BJ (cell line): Measurements from ENCODE around the gene RPUSD4. TPM values are rescaled to one million over a fixed set of nuclear protein-coding genes. Genes with fewer than 3 reads are reported as not detected.

Experiments used
- CTCF ChIA-PET: fragments of 350-600 bp; formaldehyde crosslinking; extraction: SDS; loops from one replicate; lab custom pipeline; 2021; ENCODE audit warnings: antibody characterized with exemption, inconsistent platforms; lab: Yijun Ruan, JAX
- POLR2A ChIA-PET: fragments of 300-600 bp; sonication (Branson Sonifier 250); formaldehyde crosslinking; extraction: SDS; loops from one replicate; lab custom pipeline; 2021; ENCODE audit warnings: antibody characterized with exemption; lab: Charles Lee
- DNase-seq: peaks from one replicate; pipeline ENCODE4 v3.0.0-alpha.2; 2011; ENCODE audit warnings: low read depth
- H3K27me3 ChIP-seq: 2 replicates; pipeline ENCODE4 v1.6.0; 2011; ENCODE audit warnings: low read length; ENCODE audit not compliant: control insufficient read depth, insufficient read depth
- H3K36me3 ChIP-seq: 2 replicates; pipeline ENCODE4 v1.5.1; 2011; ENCODE audit warnings: low read length; ENCODE audit not compliant: control insufficient read depth, insufficient read depth
- H3K4me3 ChIP-seq: 2 replicates; pipeline ENCODE4 v1.5.1; 2011; ENCODE audit warnings: low read depth, mild to moderate bottlenecking, control low read depth, low read length
- polyA plus RNA-seq: library from polyadenylated mRNA; depleted of rRNA; stranded (reverse); fragments of >200 nt; gene quantifications from 2 replicates; pipeline ENCODE4 v1.2.3, GENCODE V29; 2011
- TF ChIP-seq, protein P1 (sequence below): IDR thresholded peaks from 2 replicates; pipeline ENCODE4 v1.5.1; 2011; ENCODE audit warnings: low read depth, mild to moderate bottlenecking, control low read depth, inconsistent platforms, low read length, moderate library complexity; ENCODE audit not compliant: insufficient read depth

Gene RPUSD4
- polyA plus RNA-seq, 1 experiment = 31.8 TPM

DNA sequence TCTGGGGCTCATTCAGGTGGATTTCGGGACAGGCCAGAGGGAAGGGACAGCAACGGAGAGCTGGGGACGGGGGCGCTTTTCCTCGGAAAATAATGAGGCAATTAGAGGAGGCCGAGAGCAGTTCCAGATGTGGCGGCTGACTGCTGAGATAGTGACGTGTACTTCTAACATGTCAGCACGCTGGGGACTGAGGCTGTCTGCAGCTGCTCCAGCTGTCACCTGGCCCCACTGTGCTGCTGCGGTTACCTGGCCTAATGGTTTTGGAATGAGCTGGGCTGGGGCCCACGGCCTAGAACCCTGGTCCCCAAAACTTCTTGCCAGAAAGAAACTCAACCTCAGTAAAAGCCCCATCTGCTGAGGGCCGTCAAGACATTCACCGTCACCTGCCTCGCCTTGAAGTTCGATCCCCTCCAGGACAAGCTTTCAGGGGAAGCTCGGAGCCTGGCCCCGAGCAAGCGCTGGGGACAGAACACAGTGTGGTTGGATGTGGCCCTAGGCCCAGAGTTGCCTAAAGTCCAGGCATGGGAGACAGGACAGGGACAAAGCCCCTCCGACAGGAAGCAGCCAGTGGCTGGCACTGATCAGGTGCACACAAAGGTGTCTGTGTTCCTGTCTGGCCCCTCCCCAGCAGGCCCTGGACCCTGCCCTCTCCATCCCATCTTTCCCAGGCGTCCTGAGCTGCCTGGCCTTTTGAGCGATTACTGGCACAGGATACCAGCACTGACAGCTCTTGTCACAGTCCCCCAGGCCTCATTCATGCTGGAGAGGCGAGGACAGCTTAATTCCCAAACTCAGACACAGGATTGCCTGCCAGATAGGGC, 22.1 kb downstream of the RPUSD4 start:
- CTCF ChIA-PET = interaction anchor here (1.1 to 2.2 kb wide), 5 partner anchors 12 to 268 kb away, joined by 3 to 7 read pairs (median 6); no protein-coding TSS in a partner anchor
- TF ChIP-seq, protein P1, sequence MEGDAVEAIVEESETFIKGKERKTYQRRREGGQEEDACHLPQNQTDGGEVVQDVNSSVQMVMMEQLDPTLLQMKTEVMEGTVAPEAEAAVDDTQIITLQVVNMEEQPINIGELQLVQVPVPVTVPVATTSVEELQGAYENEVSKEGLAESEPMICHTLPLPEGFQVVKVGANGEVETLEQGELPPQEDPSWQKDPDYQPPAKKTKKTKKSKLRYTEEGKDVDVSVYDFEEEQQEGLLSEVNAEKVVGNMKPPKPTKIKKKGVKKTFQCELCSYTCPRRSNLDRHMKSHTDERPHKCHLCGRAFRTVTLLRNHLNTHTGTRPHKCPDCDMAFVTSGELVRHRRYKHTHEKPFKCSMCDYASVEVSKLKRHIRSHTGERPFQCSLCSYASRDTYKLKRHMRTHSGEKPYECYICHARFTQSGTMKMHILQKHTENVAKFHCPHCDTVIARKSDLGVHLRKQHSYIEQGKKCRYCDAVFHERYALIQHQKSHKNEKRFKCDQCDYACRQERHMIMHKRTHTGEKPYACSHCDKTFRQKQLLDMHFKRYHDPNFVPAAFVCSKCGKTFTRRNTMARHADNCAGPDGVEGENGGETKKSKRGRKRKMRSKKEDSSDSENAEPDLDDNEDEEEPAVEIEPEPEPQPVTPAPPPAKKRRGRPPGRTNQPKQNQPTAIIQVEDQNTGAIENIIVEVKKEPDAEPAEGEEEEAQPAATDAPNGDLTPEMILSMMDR = no peak

DNA sequence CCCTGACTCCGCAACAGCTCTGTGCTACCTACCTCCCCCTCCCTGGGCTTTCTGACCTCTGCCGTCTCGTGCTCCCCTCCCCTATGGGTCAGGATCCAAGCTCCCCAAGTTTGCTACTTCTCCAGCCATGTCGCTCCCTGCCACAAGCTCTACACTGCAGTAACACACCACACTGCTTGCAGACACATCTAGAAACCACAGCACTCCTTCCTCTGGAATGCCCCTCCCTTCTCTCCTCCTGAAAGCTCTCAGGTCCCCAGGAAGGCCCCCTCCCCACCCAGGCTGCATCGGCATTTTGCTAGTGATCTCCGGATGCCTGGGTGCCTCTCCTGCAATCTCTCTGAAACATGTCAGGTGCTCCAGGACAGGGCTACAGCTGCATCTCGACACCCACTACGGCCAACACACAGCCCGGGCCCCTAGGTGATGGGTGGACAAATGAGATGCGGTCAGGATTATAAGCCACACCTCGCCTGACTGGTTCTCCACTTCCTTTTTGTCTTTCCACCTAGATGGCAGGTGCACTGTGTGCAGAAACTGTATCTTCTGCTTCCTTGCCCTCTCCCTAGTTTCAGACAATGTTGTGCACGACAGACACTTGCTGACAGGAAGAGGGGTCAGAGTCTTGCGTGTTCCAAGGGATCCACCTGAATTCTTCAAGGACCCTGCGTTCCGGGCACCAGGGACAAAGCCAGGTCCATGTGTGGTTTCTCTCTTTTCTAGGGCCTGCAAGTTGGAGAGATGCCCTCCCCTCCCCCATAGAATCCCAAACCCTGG, 22.9 kb downstream of the RPUSD4 start:
- TF ChIP-seq, protein P1 = no peak
- no peak for DNase-seq
- no peaks in the 10 kb centered on the region for H3K27me3 ChIP-seq
- H3K36me3 ChIP-seq = no peaks in the 10 kb centered on the region; the same call in none of the 2 replicates
- CTCF ChIA-PET = interaction anchor here (1.1 to 2.4 kb wide), 5 partner anchors 9 to 265 kb away, joined by 3 to 7 read pairs (median 3); no protein-coding TSS in a partner anchor
- H3K4me3 ChIP-seq = no peak overlapping the region
- POLR2A ChIA-PET = no interaction called here

More for the DNA sequence above, 22.1 kb downstream of the RPUSD4 start:
- Histone ChIP-seq H3K36me3 (no peaks in the 10 kb centered on the region; the same call in none of the 2 replicates), H3K27me3 (no peaks in the 10 kb centered on the region), H3K4me3 (no peak overlapping the region)
- no peak for DNase-seq
- POLR2A ChIA-PET = no interaction called here

- Histone ChIP-seq H3K27me3 (no peaks in the 10 kb centered on the region), H3K36me3 (no peaks in the 10 kb centered on the region; the same call in 1 of the 2 replicates), H3K4me3 (no peak overlapping the region)
- no peak for DNase-seq
- CTCF ChIA-PET = interaction anchor here (0.9 to 2.4 kb wide), 5 partner anchors 12 to 264 kb away, joined by 3 to 7 read pairs (median 3); no protein-coding TSS in a partner anchor
- POLR2A ChIA-PET = no interaction called here
- TF ChIP-seq, protein P1 = no peak
These were observed 24.5 kb downstream of the RPUSD4 start for GRCh38 chr11:126186708-126187529.

DNA sequence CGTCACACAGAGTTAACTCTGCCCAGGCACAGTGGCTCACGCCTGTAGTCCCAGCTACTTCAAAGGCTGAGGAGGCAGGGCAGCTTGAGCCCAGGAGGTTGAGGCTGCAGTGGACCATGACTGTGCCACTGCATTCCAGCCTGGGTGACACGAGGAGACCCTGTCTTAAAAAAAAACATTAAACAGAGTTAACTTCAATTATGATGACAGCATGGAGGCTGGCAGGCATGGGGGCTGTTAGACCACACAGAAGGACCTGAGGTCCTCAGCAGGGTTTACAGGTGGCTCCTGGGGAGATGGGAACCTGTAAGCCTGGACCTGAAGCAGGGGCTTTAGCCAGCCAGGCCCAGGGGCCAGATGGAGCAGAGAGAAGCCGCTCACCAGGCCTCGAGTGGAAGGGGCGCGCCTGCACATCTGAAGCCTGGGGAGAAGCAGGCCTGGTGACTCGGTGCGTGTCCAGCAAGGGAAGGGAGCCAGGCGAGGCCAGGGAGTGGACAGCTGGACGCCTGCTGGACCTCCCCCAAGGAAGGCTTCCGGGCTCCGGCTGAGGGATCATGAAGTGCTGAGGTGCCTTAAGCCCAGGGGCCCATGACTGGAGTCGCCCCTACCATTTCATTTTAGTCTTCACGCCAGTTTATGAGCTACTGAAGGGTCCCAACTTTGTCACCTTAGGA, 25.3 kb downstream of the RPUSD4 start:
- TF ChIP-seq, protein P1 = no peak
- H3K36me3 ChIP-seq = no peaks in the 10 kb centered on the region
- CTCF ChIA-PET = interaction anchor here (0.9 to 2.4 kb wide), 4 partner anchors 11 to 263 kb away, joined by 3 to 7 read pairs (median 4); no protein-coding TSS in a partner anchor
- no peak overlapping the region for H3K4me3 ChIP-seq
- no peaks in the 10 kb centered on the region for H3K27me3 ChIP-seq
- POLR2A ChIA-PET = no interaction called here
- no peak for DNase-seq
